MM.1S (cell line): ENCODE data around the gene APBB2.
A peak's percentile ranks its signal among the peaks of the same experiment; 100 is the strongest.

ENCODE experiments used
- DNase-seq: peaks from one replicate; pipeline ENCODE4 v3.0.0-alpha.2; 2015
- H2AFZ ChIP-seq: fragments of 300-600 bp; sonication (generic); 2 replicates; pipeline ENCODE4 v1.6.0; 2016; ENCODE audit warnings: antibody characterized with exemption, low read length
- H3F3A ChIP-seq: fragments of 300-600 bp; sonication (generic); 2 replicates; pipeline ENCODE4 v1.6.1; 2016; ENCODE audit warnings: mild to moderate bottlenecking, antibody characterized with exemption, low read length, moderate library complexity, mixed read lengths; ENCODE audit not compliant: insufficient read depth
- H3K27ac ChIP-seq: fragments of 300-600 bp; sonication (generic); 2 replicates; pipeline ENCODE4 v1.5.1; 2016; ENCODE audit warnings: mild to moderate bottlenecking, low read length
- H3K27me3 ChIP-seq: fragments of 300-600 bp; sonication (generic); replicated peaks from 2 replicates; pipeline ENCODE4 v1.6.0; 2016; ENCODE audit warnings: low read length; ENCODE audit not compliant: insufficient read depth
- H3K36me3 ChIP-seq: fragments of 300-600 bp; sonication (generic); replicated peaks from 2 replicates; pipeline ENCODE4 v1.6.1; 2016; ENCODE audit warnings: mild to moderate bottlenecking, low read length, mixed read lengths; ENCODE audit not compliant: insufficient read depth
- H3K4me1 ChIP-seq: fragments of 300-600 bp; sonication (generic); 2 replicates; pipeline ENCODE4 v1.6.1; 2016; ENCODE audit warnings: low read length, mixed read lengths
- H3K4me2 ChIP-seq: fragments of 300-600 bp; sonication (generic); 2 replicates; pipeline ENCODE4 v1.6.0; 2016; ENCODE audit warnings: low read depth, low read length
- H3K4me3 ChIP-seq: fragments of 300-600 bp; sonication (generic); 2 replicates; pipeline ENCODE4 v1.5.1; 2016; ENCODE audit warnings: low read length, mixed read lengths
- H3K79me2 ChIP-seq: fragments of 300-600 bp; sonication (generic); 2 replicates; pipeline ENCODE4 v1.6.1; 2016; ENCODE audit warnings: mixed run types, low read length, mixed read lengths
- H3K9ac ChIP-seq: fragments of 300-600 bp; sonication (generic); 2 replicates; pipeline ENCODE4 v1.6.1; 2016; ENCODE audit warnings: low read length, mixed read lengths
- H3K9me2 ChIP-seq: fragments of 300-600 bp; sonication (generic); replicated peaks from 2 replicates; pipeline ENCODE4 v1.6.1; 2016; ENCODE audit warnings: mild to moderate bottlenecking, low read length, mixed read lengths; ENCODE audit not compliant: insufficient read depth
- H3K9me3 ChIP-seq: fragments of 300-600 bp; sonication (generic); replicated peaks from 2 replicates; pipeline ENCODE4 v1.6.1; 2016; ENCODE audit warnings: mild to moderate bottlenecking, low read length, mixed read lengths; ENCODE audit not compliant: insufficient read depth
- H4K20me1 ChIP-seq: fragments of 300-600 bp; sonication (generic); 2 replicates; pipeline ENCODE4 v1.6.1; 2016; ENCODE audit warnings: mild to moderate bottlenecking, low read length, moderate library complexity, mixed read lengths; ENCODE audit not compliant: insufficient read depth
- EZH2 ChIP-seq: fragments of 300-600 bp; sonication (generic); optimal IDR thresholded peaks from 2 replicates; pipeline ENCODE3; 2017; ENCODE audit warnings: low read depth, mild to moderate bottlenecking, antibody characterized with exemption, low read length, mixed read lengths
- EZH2phosphoT487 ChIP-seq: fragments of 300-600 bp; sonication (generic); IDR thresholded peaks from 2 replicates; pipeline ENCODE4 v1.6.1; 2018; ENCODE audit warnings: antibody characterized with exemption, low read length
- TF ChIP-seq, protein P1 (sequence below): fragments of 300-600 bp; sonication (generic); IDR thresholded peaks from 2 replicates; pipeline ENCODE4 v1.5.1; 2016; ENCODE audit warnings: antibody characterized with exemption, low read length, mixed read lengths

Gene APBB2

DNA sequence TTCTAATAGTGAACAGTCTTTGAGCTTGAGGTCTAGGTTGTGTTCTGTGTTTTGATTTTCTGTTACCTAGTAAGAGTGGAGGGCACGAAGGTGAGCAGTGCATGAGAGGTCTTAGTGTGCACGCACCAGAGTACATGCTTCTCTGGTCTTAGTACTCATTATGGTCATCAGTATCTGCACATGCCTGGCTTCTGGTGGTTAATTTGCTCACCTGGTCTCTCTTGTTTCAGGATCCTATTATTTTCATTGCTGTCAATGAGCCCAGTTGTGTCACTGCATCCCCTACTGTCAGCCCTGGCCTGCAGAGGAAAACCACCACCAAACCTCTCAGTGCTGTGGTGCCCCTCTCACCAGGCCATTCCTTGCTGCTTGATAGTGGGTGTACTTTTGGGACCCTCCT is 409.7 kb downstream of the APBB2 start:
- H3K4me1 ChIP-seq = peaks cover 4% of the 10 kb centered on the region
- H3K27ac ChIP-seq = no peak overlapping the region
- no peaks in the 10 kb centered on the region for H4K20me1 ChIP-seq
- H3K9ac ChIP-seq = no peak overlapping the region
- no peaks in the 10 kb centered on the region for H3K36me3 ChIP-seq
- TF ChIP-seq EZH2phosphoT487 = no peak
- TF ChIP-seq, protein P1, sequence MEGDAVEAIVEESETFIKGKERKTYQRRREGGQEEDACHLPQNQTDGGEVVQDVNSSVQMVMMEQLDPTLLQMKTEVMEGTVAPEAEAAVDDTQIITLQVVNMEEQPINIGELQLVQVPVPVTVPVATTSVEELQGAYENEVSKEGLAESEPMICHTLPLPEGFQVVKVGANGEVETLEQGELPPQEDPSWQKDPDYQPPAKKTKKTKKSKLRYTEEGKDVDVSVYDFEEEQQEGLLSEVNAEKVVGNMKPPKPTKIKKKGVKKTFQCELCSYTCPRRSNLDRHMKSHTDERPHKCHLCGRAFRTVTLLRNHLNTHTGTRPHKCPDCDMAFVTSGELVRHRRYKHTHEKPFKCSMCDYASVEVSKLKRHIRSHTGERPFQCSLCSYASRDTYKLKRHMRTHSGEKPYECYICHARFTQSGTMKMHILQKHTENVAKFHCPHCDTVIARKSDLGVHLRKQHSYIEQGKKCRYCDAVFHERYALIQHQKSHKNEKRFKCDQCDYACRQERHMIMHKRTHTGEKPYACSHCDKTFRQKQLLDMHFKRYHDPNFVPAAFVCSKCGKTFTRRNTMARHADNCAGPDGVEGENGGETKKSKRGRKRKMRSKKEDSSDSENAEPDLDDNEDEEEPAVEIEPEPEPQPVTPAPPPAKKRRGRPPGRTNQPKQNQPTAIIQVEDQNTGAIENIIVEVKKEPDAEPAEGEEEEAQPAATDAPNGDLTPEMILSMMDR = no peak
- no peak for TF ChIP-seq EZH2
- no peaks in the 10 kb centered on the region for H3K9me2 ChIP-seq
- H2AFZ ChIP-seq = no peak overlapping the region
- no peaks in the 10 kb centered on the region for H3K9me3 ChIP-seq
- no peak for DNase-seq
- no peaks in the 10 kb centered on the region for H3K27me3 ChIP-seq
- H3K4me2 ChIP-seq = no peak overlapping the region
- no peak overlapping the region for H3K4me3 ChIP-seq
- no peaks in the 10 kb centered on the region for H3K79me2 ChIP-seq
- H3F3A ChIP-seq = no peaks in the 10 kb centered on the region

DNA sequence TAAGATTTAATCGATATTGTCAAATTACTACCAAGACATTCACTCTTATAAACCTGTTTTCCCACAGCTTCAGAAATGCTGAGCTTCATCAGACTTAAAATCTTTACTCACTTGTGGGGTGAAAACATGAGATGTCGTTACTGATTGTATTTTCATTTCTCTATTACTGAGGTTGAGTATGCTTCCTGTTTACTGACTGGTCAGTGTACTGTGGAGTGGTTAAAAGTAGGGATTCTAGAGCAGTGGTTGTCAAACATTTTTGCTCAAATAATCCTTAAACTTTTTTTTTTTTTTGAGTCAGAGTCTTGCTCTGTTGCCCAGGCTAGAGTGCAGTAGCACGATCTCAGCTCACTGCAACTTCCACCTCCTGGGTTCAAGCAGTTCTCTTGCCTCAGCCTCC is 414.3 kb downstream of the APBB2 start:
- Histone ChIP-seq H3K4me3 (no peak overlapping the region), H3K27ac (peak overlapping the region; percentile 19; the same call in 1 of the 2 replicates), H4K20me1 (no peaks in the 10 kb centered on the region), H3K4me2 (peak overlapping the region; percentile 50), H3K27me3 (no peaks in the 10 kb centered on the region), H2AFZ (peak overlapping the region; percentile 63), H3K9me2 (no peaks in the 10 kb centered on the region), H3K79me2 (no peaks in the 10 kb centered on the region), H3K9ac (no peak overlapping the region), H3F3A (no peaks in the 10 kb centered on the region), H3K4me1 (peaks cover 7% of the 10 kb centered on the region), H3K36me3 (no peaks in the 10 kb centered on the region), H3K9me3 (no peaks in the 10 kb centered on the region)
- DNase-seq = peak; percentile 58
- TF ChIP-seq, protein P1 = no peak
- TF ChIP-seq EZH2 = no peak
- no peak for TF ChIP-seq EZH2phosphoT487

DNA sequence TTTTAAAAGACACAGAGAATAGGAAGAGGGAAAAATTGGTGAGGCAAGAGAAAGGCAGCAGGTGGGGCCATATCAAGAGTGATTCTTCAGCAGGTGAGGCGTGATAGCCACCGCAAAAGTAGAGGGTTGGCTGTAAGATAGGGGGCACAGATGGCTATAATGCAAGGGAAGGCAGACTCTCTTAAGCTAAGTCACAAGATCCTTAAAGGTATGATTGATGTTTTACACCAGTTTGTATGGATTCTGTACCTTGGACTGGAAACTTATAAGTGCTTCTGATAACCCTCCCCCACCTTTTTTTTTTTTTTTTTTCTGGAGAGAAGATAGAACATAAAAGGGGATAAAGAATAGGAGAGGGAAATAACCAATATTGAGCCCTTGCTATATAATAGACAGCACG is 424.6 kb downstream of the APBB2 start:
- Histone ChIP-seq H3K9me2 (no peaks in the 10 kb centered on the region), H2AFZ (no peak overlapping the region), H3K27me3 (no peaks in the 10 kb centered on the region), H4K20me1 (no peaks in the 10 kb centered on the region), H3K4me2 (no peak overlapping the region), H3K4me1 (no peaks in the 10 kb centered on the region), H3K9me3 (no peaks in the 10 kb centered on the region), H3K9ac (no peak overlapping the region), H3F3A (no peaks in the 10 kb centered on the region), H3K27ac (no peak overlapping the region), H3K36me3 (no peaks in the 10 kb centered on the region), H3K4me3 (no peak overlapping the region), H3K79me2 (no peaks in the 10 kb centered on the region)
- DNase-seq = no peak
- TF ChIP-seq EZH2phosphoT487 = no peak
- TF ChIP-seq, protein P1 = no peak
- TF ChIP-seq EZH2 = no peak
